ENCODE measurements around the gene LRRC49. TPM values are rescaled to one million over a fixed set of nuclear protein-coding genes. Genes with fewer than 3 reads are reported as not detected.

LRRC49 gene
- polyA plus RNA-seq, 1 donor (not counting 4 experiments of a cell fraction or from before 2014, with no cell fraction given): 9.9 TPM

- FAIRE-seq: no peak
- Histone ChIP-seq H3K27me3 (ENCODE audit: control insufficient read depth, extremely low read depth, insufficient read depth, low read length) (no peaks in the 10 kb centered on the region), H3K4me1 (ENCODE audit: control insufficient read depth, extremely low read depth, insufficient read depth, low read length) (no peaks in the 10 kb centered on the region), H2AFZ (ENCODE audit: control insufficient read depth, low read length) (no peak overlapping the region), H3K27ac (ENCODE audit: control insufficient read depth, insufficient read depth, low read length) (no peak overlapping the region), H3K9me3 (ENCODE audit: control insufficient read depth, low read depth, low read length) (no peaks in the 10 kb centered on the region), H3K36me3 (ENCODE audit: control insufficient read depth in 2 of 2, extremely low read depth in 1 of 2, insufficient read depth in 2 of 2, low read length in 2 of 2) (no peaks in the 10 kb centered on the region), H3K9me1 (ENCODE audit: control insufficient read depth, extremely low read depth, insufficient read depth, low read length) (no peaks in the 10 kb centered on the region), H3K4me2 (ENCODE audit: control insufficient read depth, extremely low read depth, insufficient read depth, low read depth, low read length) (no peak overlapping the region), H3K9ac (ENCODE audit: control insufficient read depth, extremely low read depth, insufficient read depth, low read length) (no peak overlapping the region), H4K20me1 (ENCODE audit: control insufficient read depth, extremely low read depth, insufficient read depth, low read length) (no peaks in the 10 kb centered on the region), H3K4me3 (ENCODE audit: control insufficient read depth in 2 of 3, extremely low read depth in 1 of 3, insufficient read depth in 2 of 3, low read depth in 1 of 3, low read length in 3 of 3) (no peak overlapping the region), H3K79me2 (ENCODE audit: control insufficient read depth, insufficient read depth, low read length) (no peaks in the 10 kb centered on the region)
- dilution Hi-C loops (cut with MboI; ENCODE audit: extremely low pct_ligation_motif_present, low sequenced_read_pairs): no loop called here
- DNase-seq (ENCODE audit: low read depth, low spot score): no peak
- TF ChIP-seq EZH2 (IDR thresholded peaks at IDR 0.05; ENCODE audit: low read length): no peak
- no peak for TF ChIP-seq CTCF (optimal IDR thresholded peaks at IDR 0.05 in 1 of 3, IDR thresholded peaks at IDR 0.05 in 1 of 3, conservative IDR thresholded peaks at IDR 0.05 in 1 of 3; ENCODE audit: extremely low read depth in 1 of 3, insufficient read depth in 2 of 3, low read length in 3 of 3)
Measured at GRCh38 chr15:70963199-70963598, 70.6 kb downstream of the LRRC49 start.

GRCh38 chr15:70964058-70964457 lies 71.4 kb downstream of the LRRC49 start:
- TF ChIP-seq CTCF (optimal IDR thresholded peaks at IDR 0.05 in 1 of 3, IDR thresholded peaks at IDR 0.05 in 1 of 3, conservative IDR thresholded peaks at IDR 0.05 in 1 of 3; ENCODE audit: extremely low read depth in 1 of 3, insufficient read depth in 2 of 3, low read length in 3 of 3) (no peak), EZH2 (IDR thresholded peaks at IDR 0.05; ENCODE audit: low read length) (no peak)
- no peaks in the 10 kb centered on the region for H3K27me3 ChIP-seq (ENCODE audit: control insufficient read depth, extremely low read depth, insufficient read depth, low read length)
- FAIRE-seq (no peak), DNase-seq (ENCODE audit: low read depth, low spot score) (no peak)
- no peak overlapping the region for H3K4me2 ChIP-seq (ENCODE audit: control insufficient read depth, extremely low read depth, insufficient read depth, low read depth, low read length)
- H3K9me1 ChIP-seq (ENCODE audit: control insufficient read depth, extremely low read depth, insufficient read depth, low read length): no peaks in the 10 kb centered on the region
- no peaks in the 10 kb centered on the region for H3K36me3 ChIP-seq (ENCODE audit: control insufficient read depth in 2 of 2, extremely low read depth in 1 of 2, insufficient read depth in 2 of 2, low read length in 2 of 2)
- no peaks in the 10 kb centered on the region for H4K20me1 ChIP-seq (ENCODE audit: control insufficient read depth, extremely low read depth, insufficient read depth, low read length)
- H3K79me2 ChIP-seq (ENCODE audit: control insufficient read depth, insufficient read depth, low read length): no peaks in the 10 kb centered on the region
- H3K4me1 ChIP-seq (ENCODE audit: control insufficient read depth, extremely low read depth, insufficient read depth, low read length): no peaks in the 10 kb centered on the region
- no peak overlapping the region for H3K4me3 ChIP-seq (ENCODE audit: control insufficient read depth in 2 of 3, extremely low read depth in 1 of 3, insufficient read depth in 2 of 3, low read depth in 1 of 3, low read length in 3 of 3)
- no peak overlapping the region for H2AFZ ChIP-seq (ENCODE audit: control insufficient read depth, low read length)
- H3K9me3 ChIP-seq (ENCODE audit: control insufficient read depth, low read depth, low read length): no peaks in the 10 kb centered on the region
- no peak overlapping the region for H3K9ac ChIP-seq (ENCODE audit: control insufficient read depth, extremely low read depth, insufficient read depth, low read length)
- dilution Hi-C loops (cut with MboI; ENCODE audit: extremely low pct_ligation_motif_present, low sequenced_read_pairs): no loop called here
- no peak overlapping the region for H3K27ac ChIP-seq (ENCODE audit: control insufficient read depth, insufficient read depth, low read length)

Data from keratinocyte (primary cell).